Natural killer cell treated with Interleukin-12 subunit alpha and Interleukin-12 subunit beta and Interleukin-15 and Interleukin-18, amount 100 ng/mL, for 72 hours (primary cell): Measurements from ENCODE around the gene BAHD1. TPM values are rescaled to one million over a fixed set of nuclear protein-coding genes. Genes with fewer than 3 reads are reported as not detected.

Source experiments
- ATAC-seq, 2 donors: fragments of 150-1000 bp; cut with Tn5 transposase in 1 of 2; sonication (Bioruptor Pico), chemical (Tn5 transposase) in 1 of 2; 2 replicates each; pipeline ENCODE4 v1.10.0; 2021
- DNase-seq: peaks from one replicate; pipeline ENCODE4 v3.0.0; 2022; ENCODE audit warnings: low spot score
- H3K27ac Mint-ChIP-seq, 2 donors: 1 replicate in 1 of 2; 2 replicates in 1 of 2; pipeline ENCODE4 v1.8.0; 2022; ENCODE audit warnings: mixed read lengths in 2 of 2, mild to moderate bottlenecking in 1 of 2, moderate library complexity in 1 of 2
- H3K27me3 Mint-ChIP-seq, 2 donors: 1 replicate in 1 of 2; 2 replicates in 1 of 2; pipeline ENCODE4 v1.8.0; 2022; ENCODE audit warnings: mixed read lengths in 2 of 2
- H3K36me3 Mint-ChIP-seq: one replicate; pipeline ENCODE4 v1.8.0; 2022; ENCODE audit warnings: mixed read lengths
- H3K4me1 Mint-ChIP-seq, 2 donors: 1 replicate in 1 of 2; 2 replicates in 1 of 2; pipeline ENCODE4 v1.8.0; 2022; ENCODE audit warnings: low read depth in 2 of 2, mixed read lengths in 2 of 2, mild to moderate bottlenecking in 1 of 2
- H3K4me3 Mint-ChIP-seq: one replicate; pipeline ENCODE4 v1.8.0; 2022; ENCODE audit warnings: mixed read lengths
- H3K9me3 Mint-ChIP-seq: 2 replicates; pipeline ENCODE4 v1.8.0; 2022; ENCODE audit warnings: mixed read lengths
- total RNA-seq, 2 donors: library from RNA; stranded (reverse); gene quantifications; one replicate each; pipeline ENCODE4 v1.2.3, GENCODE V29; 2022

BAHD1 gene
- total RNA-seq, 2 donors from 2014 or later, result 27.9 to 29.2 TPM

DNA sequence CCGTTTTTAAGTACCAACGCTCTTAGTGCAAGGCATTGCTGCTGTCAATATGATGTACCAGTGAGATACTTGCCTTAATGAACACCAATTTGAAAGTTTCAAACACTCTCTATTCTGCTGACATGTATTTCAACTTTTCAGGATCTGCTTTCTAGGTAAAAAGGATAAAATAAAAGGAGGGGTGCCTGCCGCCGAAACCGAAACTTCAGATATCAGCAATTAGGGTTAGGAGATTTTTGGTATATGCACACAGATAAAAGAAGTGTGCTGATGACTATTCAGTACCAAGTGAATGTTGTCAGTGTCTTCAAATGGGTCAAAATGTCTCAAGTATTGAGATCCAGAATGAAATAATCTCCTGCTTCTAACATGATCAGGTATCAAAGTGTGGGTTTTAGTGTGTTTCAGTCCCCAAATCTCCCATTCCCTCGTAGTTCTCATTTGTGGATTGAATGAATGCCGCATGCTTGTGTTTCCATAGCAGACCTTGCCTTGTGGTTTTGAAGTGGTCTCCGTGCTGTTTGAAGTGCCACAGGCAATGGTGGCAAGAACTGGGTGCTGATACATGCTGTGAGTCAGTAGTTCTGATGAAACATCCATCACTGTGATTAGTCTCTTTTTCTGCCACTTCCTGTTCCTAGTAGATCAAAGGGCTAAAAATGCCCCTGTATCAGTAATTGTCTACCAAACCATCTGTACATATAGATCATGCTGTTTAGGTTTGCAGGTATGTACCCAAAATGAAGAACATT, 52.5 kb downstream of the BAHD1 start:
- Mint-ChIP-seq H3K27ac (peak overlapping the region; percentile 16 to 27), H3K27me3 (peaks cover 6 to 12% of the 10 kb centered on the region in 2 donors), H3K4me3 (peak overlapping the region; percentile 36), H3K36me3 (no peaks in the 10 kb centered on the region), H3K9me3 (no peaks in the 10 kb centered on the region), H3K4me1 (peaks cover 15 to 18% of the 10 kb centered on the region in 2 donors)
- ATAC-seq (peak; percentile 75 to 84), DNase-seq (no peak)

DNA sequence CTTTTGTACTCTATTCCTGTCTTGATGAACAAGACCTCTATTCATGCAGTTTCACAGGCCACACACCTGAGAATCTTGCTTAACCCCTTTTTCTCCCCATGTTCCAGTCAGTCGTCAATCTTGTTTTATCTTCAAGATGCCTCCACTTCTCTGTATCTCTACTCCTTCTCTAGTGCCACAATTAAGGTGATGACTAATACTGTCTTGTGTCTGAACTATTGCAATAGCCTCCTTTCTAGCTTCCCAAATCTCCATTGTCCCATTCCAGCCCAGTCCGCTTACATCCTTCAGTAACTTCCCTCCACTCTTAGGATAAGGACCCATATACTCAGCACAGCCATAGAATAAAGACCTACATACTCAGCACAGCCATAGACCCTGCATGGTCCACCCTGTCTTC, 54.8 kb downstream of the BAHD1 start:
- Mint-ChIP-seq H3K36me3 (no peaks in the 10 kb centered on the region), H3K4me1 (peaks cover 15 to 18% of the 10 kb centered on the region in 2 donors), H3K27ac (no peak overlapping the region), H3K9me3 (no peaks in the 10 kb centered on the region), H3K27me3 (peaks cover 13 to 17% of the 10 kb centered on the region in 2 donors), H3K4me3 (no peak overlapping the region)
- DNase-seq, result no peak
- no peak for ATAC-seq

DNA sequence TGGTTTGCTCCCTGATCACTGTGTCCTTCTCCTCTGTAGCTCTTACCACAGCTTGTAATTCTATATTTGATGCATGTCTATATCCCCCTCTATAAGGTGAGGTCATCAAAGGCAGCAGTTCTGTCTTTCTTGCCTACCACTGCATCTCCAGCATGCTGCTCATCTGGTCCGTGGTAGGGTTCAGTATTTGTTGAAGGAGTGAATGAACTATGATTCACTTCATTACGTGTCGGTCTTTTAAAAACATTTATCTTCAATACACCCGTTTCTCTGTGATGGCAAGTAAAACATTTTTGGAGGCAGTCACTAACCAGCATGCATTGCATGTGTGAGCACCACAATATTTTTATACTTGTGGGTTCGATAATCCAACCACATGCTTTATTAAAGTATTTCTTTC, 57.7 kb downstream of the BAHD1 start:
- Mint-ChIP-seq H3K27ac (no peak overlapping the region), H3K4me3 (no peak overlapping the region)

DNA sequence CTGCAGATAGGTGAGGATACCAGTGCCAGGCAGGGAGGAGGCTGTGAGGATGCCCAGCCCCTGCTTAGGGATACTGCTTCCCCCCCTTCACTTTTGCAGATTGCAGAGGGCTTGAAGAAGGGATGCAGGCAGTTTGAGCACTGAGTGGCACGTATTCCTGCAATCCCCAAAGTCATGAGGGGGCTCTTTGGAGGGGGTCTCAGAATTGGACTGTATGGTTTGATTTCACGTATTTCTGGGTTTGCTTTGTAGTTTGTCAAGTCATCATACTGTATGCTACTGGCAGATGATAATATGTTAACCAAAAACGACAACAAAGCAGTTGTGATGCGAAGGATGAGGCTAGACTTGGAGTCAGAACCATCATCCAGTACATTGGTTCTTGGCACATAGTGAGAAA, 58.1 kb downstream of the BAHD1 start:
- Mint-ChIP-seq H3K4me3 (no peak overlapping the region), H3K36me3 (no peaks in the 10 kb centered on the region), H3K27me3 (peaks cover 13 to 17% of the 10 kb centered on the region in 2 donors), H3K27ac (no peak overlapping the region), H3K4me1 (peaks cover 5 to 7% of the 10 kb centered on the region in 2 donors), H3K9me3 (no peaks in the 10 kb centered on the region)
- ATAC-seq (no peak), DNase-seq (no peak)

More for the DNA sequence above, 57.7 kb downstream of the BAHD1 start:
- ATAC-seq (no peak), DNase-seq (no peak)
- no peaks in the 10 kb centered on the region for H3K36me3 Mint-ChIP-seq
- H3K27me3 Mint-ChIP-seq, result peaks cover 13 to 17% of the 10 kb centered on the region in 2 donors
- no peaks in the 10 kb centered on the region for H3K9me3 Mint-ChIP-seq
- peaks cover 10% of the 10 kb centered on the region in 2 donors for H3K4me1 Mint-ChIP-seq

DNA sequence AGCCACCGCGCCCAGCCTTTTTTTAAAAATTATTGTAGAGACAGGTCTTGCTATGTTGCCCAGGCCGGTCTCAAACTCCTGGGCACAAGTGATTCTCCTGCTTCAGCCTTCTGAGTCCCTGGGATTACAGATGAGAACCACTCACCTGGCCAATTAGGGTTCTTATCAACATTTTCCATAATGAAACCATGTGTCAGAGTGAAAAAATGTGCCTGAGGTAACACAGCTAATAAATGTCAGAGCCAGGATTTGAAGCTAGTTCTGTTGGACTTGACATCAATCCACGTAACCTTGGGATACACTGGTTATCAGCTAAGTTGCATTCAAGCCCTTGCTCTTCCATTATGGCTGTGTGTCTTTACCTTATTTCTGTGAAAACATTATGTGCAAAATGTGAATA, 59.2 kb downstream of the BAHD1 start:
- Mint-ChIP-seq H3K36me3 (no peaks in the 10 kb centered on the region), H3K4me3 (no peak overlapping the region), H3K9me3 (no peaks in the 10 kb centered on the region), H3K27ac (no peak overlapping the region), H3K4me1 (peaks cover 0 to 3% of the 10 kb centered on the region in 2 donors), H3K27me3 (peaks cover 10 to 12% of the 10 kb centered on the region in 2 donors)
- DNase-seq, result no peak
- no peak for ATAC-seq

DNA sequence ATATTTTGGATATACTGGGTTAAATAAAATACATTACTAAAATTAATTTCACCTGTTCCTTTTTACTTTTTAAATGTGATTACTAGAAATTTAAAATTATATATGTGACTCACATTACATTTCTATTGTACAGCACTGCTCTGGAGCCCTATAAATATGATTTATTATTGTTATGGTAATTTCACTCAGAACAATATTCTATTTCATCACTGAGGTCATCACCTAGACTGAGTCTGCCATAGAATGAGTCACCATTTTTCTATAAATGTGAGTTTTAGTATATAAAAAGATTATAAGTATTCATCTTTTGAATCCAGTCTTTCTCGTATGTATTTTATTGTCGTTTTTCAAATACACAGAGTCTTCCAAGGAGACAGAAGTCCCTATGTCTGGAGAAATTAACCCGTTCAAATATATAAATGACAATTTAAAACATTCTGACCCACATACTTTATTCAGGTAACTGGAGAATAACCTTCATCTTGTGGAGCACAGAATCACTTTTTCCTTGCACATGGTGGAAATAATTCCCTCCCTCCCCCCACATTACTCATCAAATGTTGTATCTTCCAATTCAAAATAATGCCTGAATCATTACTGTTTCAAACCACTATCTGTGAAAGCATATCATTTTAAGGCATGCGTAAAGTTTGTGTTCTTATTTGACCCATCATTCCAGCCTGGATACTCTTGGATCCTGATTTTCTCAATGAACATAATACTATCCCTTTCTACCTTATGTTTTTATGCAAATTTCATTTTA, 60.0 kb downstream of the BAHD1 start:
- Mint-ChIP-seq H3K27ac (no peak overlapping the region), H3K27me3 (peaks cover 8 to 13% of the 10 kb centered on the region in 2 donors), H3K36me3 (no peaks in the 10 kb centered on the region), H3K9me3 (no peaks in the 10 kb centered on the region), H3K4me3 (no peak overlapping the region), H3K4me1 (peaks cover 0 to 3% of the 10 kb centered on the region in 2 donors)
- ATAC-seq, result no peak
- DNase-seq, result no peak

DNA sequence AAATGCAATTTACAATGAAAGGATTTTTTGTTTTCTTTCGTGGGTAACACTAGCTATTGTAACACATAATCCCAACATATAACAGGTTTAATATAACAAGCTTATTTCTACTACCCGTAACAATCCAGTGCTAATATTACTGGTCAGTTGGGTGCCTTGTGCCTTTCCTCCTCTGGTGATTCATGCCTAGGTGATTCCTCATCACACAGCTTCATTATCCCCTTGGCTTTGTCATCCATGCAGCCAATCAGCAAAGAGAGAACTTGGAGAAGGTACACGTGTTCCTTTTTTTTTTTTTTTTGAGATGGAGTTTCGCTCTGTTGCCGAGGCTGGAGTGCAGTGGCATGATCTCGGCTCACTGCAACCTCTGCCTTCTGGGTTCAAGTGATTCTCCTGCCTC, 60.7 kb downstream of the BAHD1 start:
- Mint-ChIP-seq H3K36me3 (no peaks in the 10 kb centered on the region), H3K27ac (no peak overlapping the region), H3K4me3 (no peak overlapping the region), H3K4me1 (no peaks in the 10 kb centered on the region), H3K9me3 (no peaks in the 10 kb centered on the region), H3K27me3 (peaks cover 6 to 14% of the 10 kb centered on the region in 2 donors)
- DNase-seq (no peak), ATAC-seq (no peak)

DNA sequence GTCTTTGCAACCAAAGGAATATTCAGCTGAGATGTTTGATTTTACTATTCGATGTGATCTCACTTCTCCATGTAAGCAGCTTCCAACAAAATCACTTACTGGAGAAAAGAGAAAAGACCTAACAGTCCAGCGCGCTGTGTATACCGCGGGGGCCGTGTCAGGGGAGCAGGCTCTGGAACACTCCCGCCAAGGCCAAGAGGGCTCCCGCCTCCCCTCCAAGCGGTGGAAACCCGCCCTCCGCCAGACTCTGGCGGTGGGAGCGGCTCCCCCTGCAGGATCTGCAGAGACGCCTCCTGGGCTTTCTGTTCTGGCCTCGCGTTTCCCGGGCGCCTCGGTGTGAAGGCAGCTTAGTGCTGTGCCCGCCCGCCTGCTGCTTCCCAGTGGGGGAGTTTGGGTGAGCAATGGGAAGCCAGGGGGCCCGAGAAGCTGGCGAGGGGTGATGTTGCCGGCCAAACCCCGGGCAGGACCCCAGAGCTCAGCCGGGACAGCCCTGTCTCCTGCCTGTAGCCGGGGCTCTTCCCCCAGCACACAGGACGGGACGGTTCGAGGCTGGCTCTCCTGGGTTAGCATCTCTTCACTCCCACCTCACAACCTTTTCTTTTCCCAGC, 66.3 kb downstream of the BAHD1 start:
- peak; percentile 80 to 86 for ATAC-seq
- peaks cover 29 to 34% of the 10 kb centered on the region in 2 donors for H3K27me3 Mint-ChIP-seq
- H3K9me3 Mint-ChIP-seq, result no peaks in the 10 kb centered on the region

DNA sequence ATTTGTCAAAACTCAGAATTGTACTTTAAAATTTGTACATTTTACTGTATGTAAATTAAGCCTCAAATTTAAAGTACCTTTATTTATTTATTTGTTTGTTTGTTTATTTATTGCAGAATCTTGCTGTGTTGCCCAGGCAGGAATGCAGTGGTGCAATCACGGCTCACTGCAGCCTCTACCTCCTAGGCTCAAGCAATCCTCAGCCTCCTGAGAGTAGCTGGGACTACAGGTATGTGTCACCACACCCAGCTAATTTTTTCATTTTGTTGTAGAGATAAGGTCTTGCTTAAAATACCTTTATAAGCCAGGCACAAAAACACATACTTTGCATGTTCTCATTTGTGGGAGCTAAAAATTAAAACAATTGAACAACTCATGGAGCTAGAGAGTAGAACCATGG, 67.5 kb downstream of the BAHD1 start:
- H3K36me3 Mint-ChIP-seq, result no peaks in the 10 kb centered on the region
- H3K27me3 Mint-ChIP-seq, result peaks cover 39 to 45% of the 10 kb centered on the region in 2 donors

More for the DNA sequence above, 66.3 kb downstream of the BAHD1 start:
- Mint-ChIP-seq H3K36me3 (no peaks in the 10 kb centered on the region), H3K4me1 (peaks cover 18 to 19% of the 10 kb centered on the region in 2 donors), H3K27ac (no peak overlapping the region), H3K4me3 (peak overlapping the region; percentile 30)
- peak; percentile 76 for DNase-seq

DNA sequence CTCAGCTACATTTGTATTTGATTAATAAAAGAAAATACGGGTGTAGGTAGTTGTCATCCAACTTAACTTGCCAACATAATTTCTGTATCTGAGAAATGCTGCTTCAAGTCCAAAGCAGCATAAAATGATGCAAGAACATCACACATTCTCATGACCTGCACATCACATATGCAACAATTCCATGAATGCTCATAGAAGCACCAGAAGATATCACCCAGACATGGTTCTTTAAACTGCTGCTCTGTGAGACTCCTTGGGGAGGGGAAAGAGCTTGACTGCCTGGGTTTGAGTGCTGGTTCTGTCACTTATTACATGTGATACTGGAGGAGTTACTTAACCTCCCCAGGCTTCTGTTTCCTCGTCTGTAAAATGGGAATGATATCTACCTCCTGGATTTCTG, 69.4 kb downstream of the BAHD1 start:
- Mint-ChIP-seq H3K9me3 (no peaks in the 10 kb centered on the region), H3K27ac (no peak overlapping the region), H3K27me3 (peaks cover 41 to 45% of the 10 kb centered on the region in 2 donors), H3K4me1 (peaks cover 23 to 24% of the 10 kb centered on the region in 2 donors), H3K36me3 (no peaks in the 10 kb centered on the region), H3K4me3 (peak overlapping the region; percentile 34)
- DNase-seq (no peak), ATAC-seq (no peak)

More for the DNA sequence above, 67.5 kb downstream of the BAHD1 start:
- ATAC-seq (no peak), DNase-seq (no peak)
- Mint-ChIP-seq H3K27ac (no peak overlapping the region), H3K4me3 (no peak overlapping the region), H3K9me3 (no peaks in the 10 kb centered on the region), H3K4me1 (peaks cover 23 to 24% of the 10 kb centered on the region in 2 donors)

DNA sequence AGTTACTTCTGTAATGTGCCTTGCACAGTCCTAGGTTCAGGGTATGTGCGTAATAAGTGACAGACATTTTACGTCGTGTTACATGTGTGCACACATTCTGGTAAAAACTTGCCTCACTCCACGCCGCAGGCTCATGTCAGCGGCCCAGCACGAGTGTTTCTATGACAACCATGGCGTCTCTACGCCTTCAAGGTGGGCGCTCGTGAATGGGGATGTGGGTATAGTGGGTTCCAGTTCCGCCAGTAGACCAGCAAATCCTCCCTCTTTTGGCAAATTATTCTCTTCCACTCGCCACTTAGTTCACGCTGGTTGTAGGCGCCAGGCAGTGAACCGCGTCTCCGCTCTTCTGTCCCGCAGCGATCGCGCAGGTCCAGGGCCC, 70.3 kb downstream of the BAHD1 start:
- peaks cover 23 to 24% of the 10 kb centered on the region in 2 donors for H3K4me1 Mint-ChIP-seq
- no peak for DNase-seq
- peak; percentile 51 to 59 for ATAC-seq
- peaks cover 39 to 45% of the 10 kb centered on the region in 2 donors for H3K27me3 Mint-ChIP-seq
- H3K4me3 Mint-ChIP-seq, result peak overlapping the region; percentile 69
- no peak overlapping the region for H3K27ac Mint-ChIP-seq
- H3K36me3 Mint-ChIP-seq, result no peaks in the 10 kb centered on the region
- H3K9me3 Mint-ChIP-seq, result no peaks in the 10 kb centered on the region

DNA sequence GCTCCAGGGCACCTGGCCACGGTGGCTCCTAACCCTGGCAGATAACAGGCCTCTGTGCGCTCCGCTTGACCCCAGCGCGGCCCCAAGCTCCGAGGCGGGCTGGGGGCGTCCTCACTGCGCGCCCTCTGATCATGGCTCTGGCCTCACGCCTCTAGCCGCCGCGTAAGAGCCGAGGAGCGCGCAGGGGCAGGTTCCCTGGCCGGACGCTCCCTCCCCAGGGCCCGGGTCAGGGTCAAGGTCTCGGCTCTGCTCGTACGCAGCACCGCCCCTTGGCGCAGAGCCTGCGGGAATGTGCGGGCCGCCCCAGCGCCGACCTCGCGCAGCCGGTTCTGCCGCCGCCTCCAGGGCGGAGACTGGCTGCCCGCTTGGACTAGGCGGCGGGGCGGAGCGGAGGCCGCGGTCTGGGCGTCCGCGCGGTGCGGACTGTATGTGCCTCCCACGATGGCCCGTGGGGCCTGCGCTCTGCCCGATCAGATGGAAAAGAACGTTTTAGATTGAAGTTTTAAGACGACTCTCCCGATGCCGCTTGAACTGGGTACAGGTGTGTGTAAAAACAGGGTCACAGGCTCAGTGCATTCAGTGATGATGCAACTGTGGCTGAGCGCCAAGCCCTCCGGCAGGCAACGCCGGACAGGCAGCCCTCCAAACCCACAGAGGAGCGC, 70.8 kb downstream of the BAHD1 start:
- DNase-seq (no peak), ATAC-seq (peak; percentile 73 to 75)
- peaks cover 23% of the 10 kb centered on the region in 2 donors for H3K4me1 Mint-ChIP-seq
- H3K9me3 Mint-ChIP-seq, result no peaks in the 10 kb centered on the region
- H3K27me3 Mint-ChIP-seq, result peaks cover 35 to 43% of the 10 kb centered on the region in 2 donors
- H3K27ac Mint-ChIP-seq, result no peak overlapping the region
- H3K36me3 Mint-ChIP-seq, result no peaks in the 10 kb centered on the region
- H3K4me3 Mint-ChIP-seq, result peak overlapping the region; percentile 69

DNA sequence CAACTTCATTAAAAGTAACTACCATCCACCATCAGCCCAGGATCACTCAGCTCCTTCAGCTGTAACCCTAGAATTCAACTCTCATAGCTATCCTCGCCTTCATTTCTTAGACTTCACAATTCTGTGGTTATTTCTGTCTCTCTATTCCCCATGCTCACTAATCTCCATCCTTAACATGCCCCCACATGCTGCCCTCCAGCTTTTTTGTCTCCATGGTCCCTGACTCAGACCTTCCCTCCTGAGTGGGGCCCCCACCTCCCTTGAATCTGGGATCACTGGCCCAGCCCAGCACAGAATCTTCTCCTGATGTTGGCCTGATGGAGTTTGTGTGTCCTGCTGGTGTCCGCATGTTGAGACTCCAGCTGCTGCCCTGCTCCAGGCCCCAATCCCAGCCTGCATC, 71.7 kb downstream of the BAHD1 start:
- peaks cover 31 to 34% of the 10 kb centered on the region in 2 donors for H3K27me3 Mint-ChIP-seq
- no peak overlapping the region for H3K27ac Mint-ChIP-seq
- peak overlapping the region; percentile 69 for H3K4me3 Mint-ChIP-seq
- no peaks in the 10 kb centered on the region for H3K9me3 Mint-ChIP-seq
- ATAC-seq, result no peak
- no peaks in the 10 kb centered on the region for H3K36me3 Mint-ChIP-seq
- no peak for DNase-seq
- peaks cover 18 to 19% of the 10 kb centered on the region in 2 donors for H3K4me1 Mint-ChIP-seq
